Hepatocyte (in vitro differentiated cells): Measurements from ENCODE around the gene CDH6.

Experiments used
- CTCF ChIP-seq: fragments of 200-600 bp; sonication (generic); IDR thresholded peaks from 2 replicates; pipeline ENCODE4 v1.5.1; 2016; ENCODE audit warnings: antibody characterized with exemption, mild to moderate bottlenecking; ENCODE audit not compliant: poor library complexity
- EZH2 ChIP-seq: fragments of 200-600 bp; sonication (generic); IDR thresholded peaks from 2 replicates; pipeline ENCODE4 v1.6.1; 2016; ENCODE audit warnings: antibody characterized with exemption, mild to moderate bottlenecking, borderline replicate concordance
- EZH2phosphoT487 ChIP-seq: fragments of 200-600 bp; sonication (generic); IDR thresholded peaks from one replicate; pipeline ENCODE4 v1.6.1; 2018; ENCODE audit warnings: antibody characterized with exemption, mild to moderate bottlenecking, low read depth, moderate library complexity; ENCODE audit not compliant: unreplicated experiment, severe bottlenecking

GRCh38 chr5:31172881-31173280, 20.6 kb upstream of the CDH6 start:
- TF ChIP-seq CTCF (no peak), EZH2 (no peak), EZH2phosphoT487 (no peak)
